Stimulated activated effector memory CD8-positive, alpha-beta T cell treated with anti-CD3 and anti-CD28 coated beads, Interleukin-12 subunit alpha, Interleukin-12 subunit beta, amount 100 ng/mL, for 72 hours (primary cell): ENCODE measurements around the gene SMG7.

Experiments used
- ATAC-seq: fragments of 150-1000 bp; cut with Tn5 transposase; 2 replicates; pipeline ENCODE4 v1.10.0; 2021
- DNase-seq, 2 donors: peaks; one replicate each; pipeline ENCODE4 v3.0.0; 2021 to 2022; ENCODE audit warnings: low spot score in 2 of 2
- H3K27ac Mint-ChIP-seq: one replicate; pipeline ENCODE4 v1.8.0; 2022; ENCODE audit warnings: mild to moderate bottlenecking, mixed read lengths
- H3K36me3 Mint-ChIP-seq: one replicate; pipeline ENCODE4 v1.8.0; 2022; ENCODE audit warnings: mild to moderate bottlenecking, mixed read lengths
- H3K4me1 Mint-ChIP-seq: one replicate; pipeline ENCODE4 v1.8.0; 2022; ENCODE audit warnings: mixed read lengths
- H3K4me3 Mint-ChIP-seq: one replicate; pipeline ENCODE4 v1.8.0; 2022; ENCODE audit warnings: mild to moderate bottlenecking, mixed read lengths
- H3K9me3 Mint-ChIP-seq: one replicate; pipeline ENCODE4 v1.8.0; 2022; ENCODE audit warnings: mixed read lengths

Gene SMG7

GRCh38 chr1:183578856-183579255 lies 106.6 kb downstream of the SMG7 start:
- DNase-seq (no peak), ATAC-seq (no peak)
- Mint-ChIP-seq H3K36me3 (no peaks in the 10 kb centered on the region), H3K4me1 (peaks cover 10% of the 10 kb centered on the region), H3K27ac (peak overlapping the region; percentile 29), H3K9me3 (no peaks in the 10 kb centered on the region), H3K4me3 (no peak overlapping the region)

- Mint-ChIP-seq H3K4me1 (peaks cover 10% of the 10 kb centered on the region), H3K4me3 (no peak overlapping the region), H3K27ac (no peak overlapping the region), H3K36me3 (no peaks in the 10 kb centered on the region), H3K9me3 (no peaks in the 10 kb centered on the region)
- DNase-seq (no peak), ATAC-seq (peak; percentile 24)
Measured at GRCh38 chr1:183580281-183580682, 108.0 kb downstream of the SMG7 start.

GRCh38 chr1:183582021-183582713 lies 109.9 kb downstream of the SMG7 start:
- no peaks in the 10 kb centered on the region for H3K36me3 Mint-ChIP-seq
- H3K4me1 Mint-ChIP-seq: peaks cover 10% of the 10 kb centered on the region
- no peaks in the 10 kb centered on the region for H3K9me3 Mint-ChIP-seq
- no peak for ATAC-seq
- no peak overlapping the region for H3K27ac Mint-ChIP-seq
- no peak for DNase-seq
- no peak overlapping the region for H3K4me3 Mint-ChIP-seq

GRCh38 chr1:183583466-183583865 lies 111.2 kb downstream of the SMG7 start:
- DNase-seq: no peak
- Mint-ChIP-seq H3K9me3 (no peaks in the 10 kb centered on the region), H3K27ac (no peak overlapping the region), H3K4me3 (no peak overlapping the region), H3K36me3 (no peaks in the 10 kb centered on the region), H3K4me1 (peaks cover 10% of the 10 kb centered on the region)
- ATAC-seq: no peak

- DNase-seq (no peak), ATAC-seq (no peak)
- Mint-ChIP-seq H3K4me1 (peaks cover 10% of the 10 kb centered on the region), H3K9me3 (no peaks in the 10 kb centered on the region), H3K27ac (no peak overlapping the region), H3K36me3 (no peaks in the 10 kb centered on the region), H3K4me3 (no peak overlapping the region)
Measured at GRCh38 chr1:183584147-183584546, 111.8 kb downstream of the SMG7 start.

GRCh38 chr1:183585038-183585437 lies 112.7 kb downstream of the SMG7 start:
- Mint-ChIP-seq H3K36me3 (no peaks in the 10 kb centered on the region), H3K4me3 (no peak overlapping the region), H3K27ac (no peak overlapping the region), H3K4me1 (peaks cover 8% of the 10 kb centered on the region), H3K9me3 (no peaks in the 10 kb centered on the region)
- ATAC-seq (no peak), DNase-seq (no peak)

- Mint-ChIP-seq H3K9me3 (no peaks in the 10 kb centered on the region), H3K27ac (no peak overlapping the region), H3K4me3 (no peak overlapping the region), H3K36me3 (no peaks in the 10 kb centered on the region), H3K4me1 (peaks cover 14% of the 10 kb centered on the region)
- ATAC-seq: no peak
- no peak for DNase-seq
Measured at GRCh38 chr1:183586455-183586854, 114.2 kb downstream of the SMG7 start.

- peaks cover 14% of the 10 kb centered on the region for H3K4me1 Mint-ChIP-seq
- no peaks in the 10 kb centered on the region for H3K36me3 Mint-ChIP-seq
- no peak overlapping the region for H3K4me3 Mint-ChIP-seq
- no peaks in the 10 kb centered on the region for H3K9me3 Mint-ChIP-seq
- DNase-seq (no peak), ATAC-seq (no peak)
- H3K27ac Mint-ChIP-seq: no peak overlapping the region
Measured at GRCh38 chr1:183586926-183587325, 114.6 kb downstream of the SMG7 start.

- H3K9me3 Mint-ChIP-seq: no peaks in the 10 kb centered on the region
- DNase-seq (no peak), ATAC-seq (no peak)
- H3K4me1 Mint-ChIP-seq: peaks cover 23% of the 10 kb centered on the region
- no peak overlapping the region for H3K4me3 Mint-ChIP-seq
- no peak overlapping the region for H3K27ac Mint-ChIP-seq
- H3K36me3 Mint-ChIP-seq: no peaks in the 10 kb centered on the region
Measured at GRCh38 chr1:183588827-183589226, 116.5 kb downstream of the SMG7 start.

GRCh38 chr1:183589384-183589783 lies 117.1 kb downstream of the SMG7 start:
- Mint-ChIP-seq H3K9me3 (no peaks in the 10 kb centered on the region), H3K4me1 (peaks cover 23% of the 10 kb centered on the region), H3K36me3 (no peaks in the 10 kb centered on the region), H3K27ac (no peak overlapping the region), H3K4me3 (no peak overlapping the region)
- ATAC-seq: no peak
- no peak for DNase-seq

- H3K27ac Mint-ChIP-seq: peak overlapping the region; percentile 77
- H3K4me3 Mint-ChIP-seq: peak overlapping the region; percentile 53
- DNase-seq (no peak), ATAC-seq (no peak)
- H3K4me1 Mint-ChIP-seq: peaks cover 23% of the 10 kb centered on the region
- no peaks in the 10 kb centered on the region for H3K36me3 Mint-ChIP-seq
- H3K9me3 Mint-ChIP-seq: no peaks in the 10 kb centered on the region
Measured at GRCh38 chr1:183589874-183590243, 117.6 kb downstream of the SMG7 start.

GRCh38 chr1:183590244-183591191 lies 118.2 kb downstream of the SMG7 start, which contains the start of gene NCF2:
TSS of gene NCF2 (minus strand) at chr1:183590459. CDS start at chr1:183590329, 130 bp downstream.
- Mint-ChIP-seq H3K4me1 (peaks cover 23% of the 10 kb centered on the region), H3K4me3 (peak within 1 kb of the TSS; percentile 53), H3K9me3 (no peaks in the 10 kb centered on the region), H3K27ac (peak within 1 kb of the TSS; percentile 77), H3K36me3 (no peaks in the 10 kb centered on the region)
- ATAC-seq (peak; percentile 95), DNase-seq (peak in 1 of 2 donors; percentile 78)

- H3K27ac Mint-ChIP-seq: peak overlapping the region; percentile 15
Measured at GRCh38 chr1:183592733-183593132, 120.4 kb downstream of the SMG7 start.

GRCh38 chr1:183593356-183593755 lies 121.1 kb downstream of the SMG7 start:
- H3K27ac Mint-ChIP-seq: peak overlapping the region; percentile 15
- ATAC-seq (peak; percentile 37), DNase-seq (no peak)
- H3K4me3 Mint-ChIP-seq: no peak overlapping the region
- no peaks in the 10 kb centered on the region for H3K36me3 Mint-ChIP-seq
- H3K9me3 Mint-ChIP-seq: no peaks in the 10 kb centered on the region
- peaks cover 26% of the 10 kb centered on the region for H3K4me1 Mint-ChIP-seq

More at GRCh38 chr1:183592733-183593132, 120.4 kb downstream of the SMG7 start:
- no peak for DNase-seq
- ATAC-seq: no peak
- no peak overlapping the region for H3K4me3 Mint-ChIP-seq
- H3K9me3 Mint-ChIP-seq: no peaks in the 10 kb centered on the region
- H3K36me3 Mint-ChIP-seq: no peaks in the 10 kb centered on the region
- peaks cover 23% of the 10 kb centered on the region for H3K4me1 Mint-ChIP-seq

GRCh38 chr1:183595537-183595936 lies 123.2 kb downstream of the SMG7 start:
- no peak for DNase-seq
- no peak for ATAC-seq
- H3K36me3 Mint-ChIP-seq: no peaks in the 10 kb centered on the region
- no peaks in the 10 kb centered on the region for H3K9me3 Mint-ChIP-seq
- no peak overlapping the region for H3K4me3 Mint-ChIP-seq
- H3K27ac Mint-ChIP-seq: no peak overlapping the region
- peaks cover 21% of the 10 kb centered on the region for H3K4me1 Mint-ChIP-seq

GRCh38 chr1:183596500-183596899 lies 124.2 kb downstream of the SMG7 start:
- peaks cover 14% of the 10 kb centered on the region for H3K4me1 Mint-ChIP-seq
- DNase-seq: no peak
- H3K4me3 Mint-ChIP-seq: no peak overlapping the region
- H3K36me3 Mint-ChIP-seq: no peaks in the 10 kb centered on the region
- H3K9me3 Mint-ChIP-seq: no peaks in the 10 kb centered on the region
- H3K27ac Mint-ChIP-seq: no peak overlapping the region
- ATAC-seq: no peak
